Prostate gland (tissue), 2 donors: Measurements from ENCODE around the gene HCCS.

ENCODE experiments used
- CTCF ChIP-seq, 4 experiments: fragments of 200-600 bp in 2 of 4; fragments of 450-650 bp in 2 of 4; sonication (generic) in 2 of 4; IDR thresholded peaks; 1 replicate in 3 of 4; 2 replicates in 1 of 4; pipeline ENCODE4 v1.5.1; 2016 to 2019; ENCODE audit warnings: antibody characterized with exemption in 4 of 4, mild to moderate bottlenecking in 2 of 4, moderate library complexity in 2 of 4
- POLR2A ChIP-seq: fragments of 450-650 bp; IDR thresholded peaks from one replicate; pipeline ENCODE4 v1.6.1; 2016; ENCODE audit warnings: antibody characterized with exemption, mild to moderate bottlenecking

GRCh38 chrX:11105080-11105479, 6.1 kb upstream of the HCCS start:
- TF ChIP-seq CTCF (IDR thresholded peaks at IDR 0.05) (no peak), POLR2A (no peak)
